Uterus (tissue), 2 donors: ENCODE results near the gene ITIH1.

Experiments used
- POLR2A ChIP-seq, 2 donors: fragments of 450-650 bp; IDR thresholded peaks; one replicate each; pipeline ENCODE4 v1.6.1; 2016; ENCODE audit warnings: antibody characterized with exemption in 2 of 2, mild to moderate bottlenecking in 1 of 2, moderate library complexity in 1 of 2
- TF ChIP-seq, protein P1 (sequence below), 4 experiments: fragments of 200-600 bp in 2 of 4; fragments of 450-650 bp in 2 of 4; sonication (generic) in 2 of 4; IDR thresholded peaks; one replicate each; pipeline ENCODE4 v1.5.1; 2016 to 2019; ENCODE audit warnings: antibody characterized with exemption in 4 of 4, mild to moderate bottlenecking in 2 of 4, moderate library complexity in 1 of 4

DNA sequence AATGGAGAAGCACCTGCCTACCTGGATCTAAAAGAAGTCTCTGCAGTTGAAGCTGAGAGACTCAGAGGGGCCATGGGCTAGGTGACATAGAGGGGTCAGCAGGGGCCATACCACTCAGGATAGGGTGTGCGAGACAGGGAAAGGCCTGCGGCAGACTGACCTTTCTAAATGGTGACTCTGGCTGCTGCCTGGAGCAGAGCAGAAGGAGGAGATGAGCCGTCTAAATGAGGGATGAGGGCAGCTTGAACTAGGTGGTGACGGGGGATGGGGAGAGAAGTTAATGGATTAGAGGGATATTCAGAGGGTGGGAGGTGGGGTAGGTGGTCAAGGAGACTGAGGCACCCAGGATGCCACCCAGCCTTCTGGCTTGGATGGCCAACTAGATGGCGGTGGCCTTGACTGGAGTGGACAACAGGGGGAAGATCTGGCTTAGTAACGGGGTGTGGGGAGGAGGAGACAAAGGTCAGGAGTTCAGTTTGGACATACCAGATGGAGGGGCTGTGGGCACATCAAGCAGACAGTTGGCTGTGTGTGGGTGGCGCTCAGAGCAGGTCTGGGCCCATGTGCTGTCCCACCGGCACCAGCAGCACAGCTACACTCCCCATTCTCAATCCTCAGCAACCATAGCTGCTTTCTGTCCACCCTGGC, 3.2 kb upstream of the ITIH1 start:
- TF ChIP-seq, protein P1, sequence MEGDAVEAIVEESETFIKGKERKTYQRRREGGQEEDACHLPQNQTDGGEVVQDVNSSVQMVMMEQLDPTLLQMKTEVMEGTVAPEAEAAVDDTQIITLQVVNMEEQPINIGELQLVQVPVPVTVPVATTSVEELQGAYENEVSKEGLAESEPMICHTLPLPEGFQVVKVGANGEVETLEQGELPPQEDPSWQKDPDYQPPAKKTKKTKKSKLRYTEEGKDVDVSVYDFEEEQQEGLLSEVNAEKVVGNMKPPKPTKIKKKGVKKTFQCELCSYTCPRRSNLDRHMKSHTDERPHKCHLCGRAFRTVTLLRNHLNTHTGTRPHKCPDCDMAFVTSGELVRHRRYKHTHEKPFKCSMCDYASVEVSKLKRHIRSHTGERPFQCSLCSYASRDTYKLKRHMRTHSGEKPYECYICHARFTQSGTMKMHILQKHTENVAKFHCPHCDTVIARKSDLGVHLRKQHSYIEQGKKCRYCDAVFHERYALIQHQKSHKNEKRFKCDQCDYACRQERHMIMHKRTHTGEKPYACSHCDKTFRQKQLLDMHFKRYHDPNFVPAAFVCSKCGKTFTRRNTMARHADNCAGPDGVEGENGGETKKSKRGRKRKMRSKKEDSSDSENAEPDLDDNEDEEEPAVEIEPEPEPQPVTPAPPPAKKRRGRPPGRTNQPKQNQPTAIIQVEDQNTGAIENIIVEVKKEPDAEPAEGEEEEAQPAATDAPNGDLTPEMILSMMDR (IDR thresholded peaks at IDR 0.05), result no peak
- no peak for TF ChIP-seq POLR2A (IDR thresholded peaks at IDR 0.05)
